Parathyroid adenoma (tissue), 2 donors: ENCODE data around the gene SMARCD2.

ENCODE experiments used
- H2AFZ ChIP-seq: fragments of 300-600 bp; sonication (generic); one replicate; pipeline ENCODE4 v1.7.0; 2017; ENCODE audit warnings: antibody characterized with exemption, mild to moderate bottlenecking
- H3K27ac ChIP-seq: fragments of 300-600 bp; sonication (generic); one replicate; pipeline ENCODE4 v1.7.0; 2017
- H3K27me3 ChIP-seq: fragments of 300-600 bp; sonication (generic); one replicate; pipeline ENCODE4 v1.7.0; 2017; ENCODE audit warnings: low read length; ENCODE audit not compliant: control insufficient read depth, insufficient read depth
- H3K36me3 ChIP-seq: fragments of 300-600 bp; sonication (generic); one replicate; pipeline ENCODE4 v1.7.0; 2017; ENCODE audit warnings: low read length; ENCODE audit not compliant: control insufficient read depth, insufficient read depth
- H3K4me1 ChIP-seq: fragments of 300-600 bp; sonication (generic); one replicate; pipeline ENCODE4 v1.7.0; 2017; ENCODE audit warnings: control low read depth
- H3K4me2 ChIP-seq: fragments of 300-600 bp; sonication (generic); one replicate; pipeline ENCODE4 v1.7.0; 2017; ENCODE audit warnings: low read length
- H3K4me3 ChIP-seq: fragments of 300-600 bp; sonication (generic); one replicate; pipeline ENCODE4 v1.7.0; 2017; ENCODE audit warnings: low read depth, low read length
- H3K79me2 ChIP-seq: fragments of 300-600 bp; sonication (generic); one replicate; pipeline ENCODE4 v1.7.0; 2017; ENCODE audit warnings: control low read depth
- H3K9ac ChIP-seq: fragments of 300-600 bp; sonication (generic); one replicate; pipeline ENCODE4 v1.7.0; 2017; ENCODE audit warnings: mild to moderate bottlenecking
- H3K9me3 ChIP-seq: fragments of 300-600 bp; sonication (generic); one replicate; pipeline ENCODE4 v1.7.0; 2017; ENCODE audit warnings: low read length; ENCODE audit not compliant: control insufficient read depth
- CTCF ChIP-seq: fragments of 300-600 bp; sonication (generic); IDR thresholded peaks from one replicate; pipeline ENCODE4 v1.7.0; 2017; ENCODE audit warnings: antibody characterized with exemption, mild to moderate bottlenecking
- donor health status: primary hyperparathyroidism.

SMARCD2 gene

DNA sequence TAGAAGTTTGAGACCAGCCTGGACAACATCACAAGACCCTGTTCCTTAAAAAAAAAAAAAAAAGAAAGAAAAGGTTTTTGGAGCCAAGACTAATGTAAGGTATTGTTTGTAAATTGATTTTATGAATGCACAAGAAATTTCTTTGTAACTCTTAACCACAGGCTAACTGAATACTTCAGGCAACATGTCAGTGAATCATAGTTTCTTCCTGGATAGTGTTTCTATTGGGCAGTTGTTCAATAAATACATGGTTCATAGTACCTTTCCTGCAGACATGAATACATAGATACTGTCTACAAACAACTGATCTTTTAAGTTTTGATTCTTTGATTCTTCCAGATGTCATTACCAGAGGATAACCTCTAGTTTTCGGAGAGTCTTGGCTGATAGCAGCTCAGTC, 56.9 kb downstream of the SMARCD2 start:
- Histone ChIP-seq H3K9me3 (no peaks in the 10 kb centered on the region), H3K4me3 (no peak overlapping the region), H3K4me1 (peaks cover 5% of the 10 kb centered on the region), H3K9ac (no peak overlapping the region), H3K27me3 (no peaks in the 10 kb centered on the region), H2AFZ (no peak overlapping the region), H3K27ac (no peak overlapping the region), H3K79me2 (peaks cover 54% of the 10 kb centered on the region), H3K36me3 (no peaks in the 10 kb centered on the region), H3K4me2 (no peak overlapping the region)
- no peak for TF ChIP-seq CTCF

GRCh38 chr17:63783522-63783921, 59.0 kb downstream of the SMARCD2 start:
- Histone ChIP-seq H3K9me3 (no peaks in the 10 kb centered on the region), H3K4me3 (no peak overlapping the region), H3K36me3 (no peaks in the 10 kb centered on the region), H2AFZ (no peak overlapping the region), H3K79me2 (peaks cover 66% of the 10 kb centered on the region), H3K9ac (no peak overlapping the region), H3K27ac (no peak overlapping the region), H3K27me3 (no peaks in the 10 kb centered on the region), H3K4me2 (no peak overlapping the region), H3K4me1 (peaks cover 8% of the 10 kb centered on the region)
- TF ChIP-seq CTCF: no peak
